Stomach (tissue), 9 donors: ENCODE data around the gene NEDD4. TPM values are rescaled to one million over a fixed set of nuclear protein-coding genes. Genes with fewer than 3 reads are reported as not detected.

ENCODE experiments used
- DNase-seq, 2 donors: peaks; one replicate each; pipeline versions ENCODE4 v3.0.0 to v3.0.0-alpha.2; 2013 to 2019
- H3K27ac ChIP-seq, 5 donors: fragments of 200-600 bp in 4 of 5; sonication (generic) in 4 of 5; one replicate each; pipeline ENCODE4 v1.5.1; 2013 to 2019; ENCODE audit warnings: mild to moderate bottlenecking in 1 of 5, moderate library complexity in 1 of 5
- H3K27me3 ChIP-seq, 3 donors: fragments of 200-600 bp; sonication (generic); one replicate each; pipeline ENCODE4 v1.5.1; 2017 to 2019; ENCODE audit warnings: mixed run types in 1 of 3
- H3K36me3 ChIP-seq, 4 donors: fragments of 200-600 bp; sonication (generic); 1 replicate in 3 of 4; 2 replicates in 1 of 4; pipeline ENCODE4 v1.5.1; 2016 to 2019
- H3K4me1 ChIP-seq, 4 donors: fragments of 200-600 bp; sonication (generic); one replicate each; pipeline ENCODE4 v1.5.1; 2016 to 2019
- H3K4me3 ChIP-seq, 4 donors: fragments of 200-600 bp; sonication (generic) in 3 of 4; one replicate each; pipeline ENCODE4 v1.5.1; 2016 to 2019; ENCODE audit warnings: mild to moderate bottlenecking in 1 of 4
- H3K9me3 ChIP-seq, 4 donors: fragments of 200-600 bp; sonication (generic); one replicate each; pipeline ENCODE4 v1.5.1; 2016 to 2019
- EP300 ChIP-seq: sonication (generic); formaldehyde crosslinking; IDR thresholded peaks from one replicate; pipeline ENCODE4 v1.6.1; 2017; ENCODE audit warnings: antibody characterized with exemption
- POLR2A ChIP-seq, 4 donors: fragments of 450-650 bp; IDR thresholded peaks; one replicate each; pipeline ENCODE4 v1.6.1; 2016; ENCODE audit warnings: antibody characterized with exemption in 4 of 4, control low read depth in 2 of 4, mild to moderate bottlenecking in 1 of 4, moderate library complexity in 1 of 4
- POLR2AphosphoS5 ChIP-seq, 3 donors: sonication (generic); formaldehyde crosslinking; IDR thresholded peaks; one replicate each; pipeline ENCODE4 v1.6.1; 2016; ENCODE audit warnings: antibody characterized with exemption in 3 of 3
- WGBS, 5 donors: extraction: QIAGEN DNeasy Blood & Tissue Kit in 3 of 5; methylation state at CpG; one replicate each; pipeline versions ENCODE4 v1.1.5 to v1.1.7; 2013 to 2018; 5-methylcytosine and 5-hydroxymethylcytosine counted together
- intact Hi-C: fragments of 100-400 bp; cut with DNase I; formaldehyde crosslinking; loops from one replicate; pipeline ENCODE4 v1.15.1; 2023; ENCODE audit warnings: low total_unique reads
- polyA plus RNA-seq, 3 donors: library from polyadenylated mRNA; stranded (reverse); fragments of 200-250 nt; gene quantifications; one replicate each; pipeline ENCODE4 v1.2.3, GENCODE V29; 2013
- small RNA-seq, 4 donors: library from RNA; depleted of rRNA; stranded (forward); fragments of <200 nt; gene quantifications; one replicate each; pipeline ENCODE3, GENCODE V24; 2016
- total RNA-seq, 5 donors: library from RNA; depleted of rRNA; stranded (reverse); fragments of >200 nt; gene quantifications; one replicate each; pipeline versions ENCODE4 v1.1.0 to v1.2.3, GENCODE V29; 2014 to 2016
- TF ChIP-seq, protein P1 (sequence below), 7 experiments: fragments of 450-650 bp in 4 of 7; fragments of 200-600 bp in 3 of 7; sonication (generic) in 3 of 7; IDR thresholded peaks; one replicate each; pipeline ENCODE4 v1.5.1; 2016 to 2019; ENCODE audit warnings: antibody characterized with exemption in 7 of 7, control low read depth in 2 of 7, mild to moderate bottlenecking in 1 of 7
- donor health status: healthy with polysubstance abuse.
- donor health status: Bipolar disorder and iron deficiency.
- donor health status: healthy.

Gene NEDD4
- total and polyA plus RNA-seq, 8 donors = 2.9 to 40.8 (median 7.5) TPM

- Histone ChIP-seq H3K4me3 (no peak overlapping the region), H3K27me3 (peaks cover 0 to 10% (median 0%) of the 10 kb centered on the region in 3 donors), H3K4me1 (no peaks in the 10 kb centered on the region), H3K36me3 (no peaks in the 10 kb centered on the region), H3K27ac (no peak overlapping the region), H3K9me3 (peaks cover 0 to 5% (median 0%) of the 10 kb centered on the region in 4 donors)
- intact Hi-C loops = no loop called here
- WGBS, 5 donors = 63 to 83% (median 73%) methylated on average over 3 of the region's 3 CpGs
- no peak for DNase-seq
- TF ChIP-seq EP300 (no peak), POLR2AphosphoS5 (IDR thresholded peaks at IDR 0.05) (no peak), POLR2A (IDR thresholded peaks at IDR 0.05) (no peak)
- TF ChIP-seq, protein P1, sequence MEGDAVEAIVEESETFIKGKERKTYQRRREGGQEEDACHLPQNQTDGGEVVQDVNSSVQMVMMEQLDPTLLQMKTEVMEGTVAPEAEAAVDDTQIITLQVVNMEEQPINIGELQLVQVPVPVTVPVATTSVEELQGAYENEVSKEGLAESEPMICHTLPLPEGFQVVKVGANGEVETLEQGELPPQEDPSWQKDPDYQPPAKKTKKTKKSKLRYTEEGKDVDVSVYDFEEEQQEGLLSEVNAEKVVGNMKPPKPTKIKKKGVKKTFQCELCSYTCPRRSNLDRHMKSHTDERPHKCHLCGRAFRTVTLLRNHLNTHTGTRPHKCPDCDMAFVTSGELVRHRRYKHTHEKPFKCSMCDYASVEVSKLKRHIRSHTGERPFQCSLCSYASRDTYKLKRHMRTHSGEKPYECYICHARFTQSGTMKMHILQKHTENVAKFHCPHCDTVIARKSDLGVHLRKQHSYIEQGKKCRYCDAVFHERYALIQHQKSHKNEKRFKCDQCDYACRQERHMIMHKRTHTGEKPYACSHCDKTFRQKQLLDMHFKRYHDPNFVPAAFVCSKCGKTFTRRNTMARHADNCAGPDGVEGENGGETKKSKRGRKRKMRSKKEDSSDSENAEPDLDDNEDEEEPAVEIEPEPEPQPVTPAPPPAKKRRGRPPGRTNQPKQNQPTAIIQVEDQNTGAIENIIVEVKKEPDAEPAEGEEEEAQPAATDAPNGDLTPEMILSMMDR (IDR thresholded peaks at IDR 0.05) = no peak
Observed at GRCh38 chr15:55782901-55783300, 210.5 kb downstream of the NEDD4 start.

- intact Hi-C loops = no loop called here
- 39 to 89% (median 65%) methylated on average over 1 to 2 of the region's 2 CpGs for WGBS, 5 donors
- Histone ChIP-seq H3K36me3 (no peaks in the 10 kb centered on the region), H3K4me1 (no peaks in the 10 kb centered on the region), H3K27ac (no peak overlapping the region), H3K4me3 (no peak overlapping the region), H3K27me3 (peaks cover 0 to 10% (median 0%) of the 10 kb centered on the region in 3 donors), H3K9me3 (peaks cover 0 to 5% (median 0%) of the 10 kb centered on the region in 4 donors)
- TF ChIP-seq POLR2A (IDR thresholded peaks at IDR 0.05) (no peak), POLR2AphosphoS5 (IDR thresholded peaks at IDR 0.05) (no peak), EP300 (no peak)
- TF ChIP-seq, protein P1 (IDR thresholded peaks at IDR 0.05) = no peak
- no peak for DNase-seq
Observed at GRCh38 chr15:55780292-55780691, 213.1 kb downstream of the NEDD4 start.

DNA sequence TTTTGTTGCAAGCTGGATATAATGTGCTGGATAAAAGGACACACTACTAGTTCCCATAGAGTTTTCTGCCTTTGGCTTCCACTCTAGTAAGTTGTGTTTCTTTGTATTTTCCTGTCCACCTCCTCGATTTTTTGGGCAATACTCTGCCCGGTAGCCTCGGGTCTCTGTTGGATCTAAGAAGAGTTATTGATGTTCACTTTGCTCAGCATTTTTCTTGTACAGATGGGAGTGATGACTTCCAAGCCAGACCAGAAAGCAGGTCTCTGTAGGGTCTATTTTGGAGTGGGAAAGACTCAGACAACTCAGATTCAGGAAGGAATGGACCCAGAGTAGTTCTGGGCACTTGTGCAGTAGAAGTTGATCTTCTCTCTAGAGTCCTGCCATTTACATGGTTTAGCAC, 214.5 kb downstream of the NEDD4 start:
- 80 to 90% (median 84%) methylated on average over 3 of the region's 3 CpGs for WGBS, 5 donors
- Histone ChIP-seq H3K27me3 (peaks cover 0 to 10% (median 0%) of the 10 kb centered on the region in 3 donors), H3K27ac (no peak overlapping the region), H3K36me3 (no peaks in the 10 kb centered on the region), H3K4me1 (no peaks in the 10 kb centered on the region), H3K4me3 (no peak overlapping the region), H3K9me3 (peaks cover 0 to 5% (median 0%) of the 10 kb centered on the region in 4 donors)
- TF ChIP-seq, protein P1 (IDR thresholded peaks at IDR 0.05) = no peak
- no peak for TF ChIP-seq EP300
- TF ChIP-seq POLR2A (IDR thresholded peaks at IDR 0.05) = no peak
- TF ChIP-seq POLR2AphosphoS5 (IDR thresholded peaks at IDR 0.05) = no peak
- DNase-seq = no peak
- intact Hi-C loops = no loop called here

Small RNA genes within 50 kb of the gene (small RNA-seq; reads per million reads assigned to genes)
- 0 reads per million in 4 donors for gene RN7SL568P
